ENCODE measurements around the gene TMCO4. TPM values are rescaled to one million over a fixed set of nuclear protein-coding genes. Genes with fewer than 3 reads are reported as not detected.

The TMCO4 gene
- total RNA-seq, 1 experiment from 2014 or later: 19.7 TPM

GRCh38 chr1:19703280-19703679 lies 96.4 kb downstream of the TMCO4 start:
- BruUV-seq (replicated peaks): no TSS peak
- H3K9ac ChIP-seq (ENCODE audit: low read length): no peak overlapping the region
- H3K4me2 ChIP-seq (ENCODE audit: low read length): no peak overlapping the region
- intact Hi-C loops (cut with micrococcal nuclease): no loop called here
- DNase-seq (no peak), ATAC-seq (no peak)
- no peak overlapping the region for H2AFZ ChIP-seq (ENCODE audit: low read length)
- no peak for TF ChIP-seq EZH2phosphoT487 (IDR thresholded peaks at IDR 0.05; ENCODE audit: borderline replicate concordance, low read length)
- TF ChIP-seq EZH2 (IDR thresholded peaks at IDR 0.05; ENCODE audit: low read length, unreplicated experiment): no peak
- TF ChIP-seq, protein P1, sequence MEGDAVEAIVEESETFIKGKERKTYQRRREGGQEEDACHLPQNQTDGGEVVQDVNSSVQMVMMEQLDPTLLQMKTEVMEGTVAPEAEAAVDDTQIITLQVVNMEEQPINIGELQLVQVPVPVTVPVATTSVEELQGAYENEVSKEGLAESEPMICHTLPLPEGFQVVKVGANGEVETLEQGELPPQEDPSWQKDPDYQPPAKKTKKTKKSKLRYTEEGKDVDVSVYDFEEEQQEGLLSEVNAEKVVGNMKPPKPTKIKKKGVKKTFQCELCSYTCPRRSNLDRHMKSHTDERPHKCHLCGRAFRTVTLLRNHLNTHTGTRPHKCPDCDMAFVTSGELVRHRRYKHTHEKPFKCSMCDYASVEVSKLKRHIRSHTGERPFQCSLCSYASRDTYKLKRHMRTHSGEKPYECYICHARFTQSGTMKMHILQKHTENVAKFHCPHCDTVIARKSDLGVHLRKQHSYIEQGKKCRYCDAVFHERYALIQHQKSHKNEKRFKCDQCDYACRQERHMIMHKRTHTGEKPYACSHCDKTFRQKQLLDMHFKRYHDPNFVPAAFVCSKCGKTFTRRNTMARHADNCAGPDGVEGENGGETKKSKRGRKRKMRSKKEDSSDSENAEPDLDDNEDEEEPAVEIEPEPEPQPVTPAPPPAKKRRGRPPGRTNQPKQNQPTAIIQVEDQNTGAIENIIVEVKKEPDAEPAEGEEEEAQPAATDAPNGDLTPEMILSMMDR (conservative IDR thresholded peaks at IDR 0.05; ENCODE audit: low read depth, low read length): no peak
- H3K9me3 ChIP-seq (ENCODE audit: low read length): no peaks in the 10 kb centered on the region
- no peaks in the 10 kb centered on the region for H3K36me3 ChIP-seq (ENCODE audit: low read depth, low read length)
- no peaks in the 10 kb centered on the region for H4K20me1 ChIP-seq (ENCODE audit: low read length)
- no peaks in the 10 kb centered on the region for H3K4me1 ChIP-seq (ENCODE audit: insufficient read depth, low read length)
- H3F3A ChIP-seq (ENCODE audit: low read length, unreplicated experiment): no peaks in the 10 kb centered on the region
- H3K9me2 ChIP-seq (replicated peaks; ENCODE audit: low read length): no peaks in the 10 kb centered on the region
- H3K27me3 ChIP-seq (ENCODE audit: low read length): no peaks in the 10 kb centered on the region
- ChIA-PET POLR2A (ENCODE audit: unreplicated experiment) (no interaction called here), CTCF (interaction anchor here (0.6 to 0.7 kb wide), 2 partner anchors 12 to 41 kb away, joined by 3 to 5 read pairs; no protein-coding TSS in a partner anchor)
- H3K79me2 ChIP-seq (ENCODE audit: low read length): no peaks in the 10 kb centered on the region
- H3K27ac ChIP-seq (ENCODE audit: low read length): no peak overlapping the region
- H3K4me3 ChIP-seq (ENCODE audit: low read length): no peak overlapping the region

- H3K4me3 ChIP-seq (ENCODE audit: low read length): no peak overlapping the region
- no peaks in the 10 kb centered on the region for H3K27me3 ChIP-seq (ENCODE audit: low read length)
- H3K9ac ChIP-seq (ENCODE audit: low read length): no peak overlapping the region
- ATAC-seq (no peak), DNase-seq (no peak)
- no peaks in the 10 kb centered on the region for H3K4me1 ChIP-seq (ENCODE audit: insufficient read depth, low read length)
- H2AFZ ChIP-seq (ENCODE audit: low read length): no peak overlapping the region
- no peaks in the 10 kb centered on the region for H3K79me2 ChIP-seq (ENCODE audit: low read length)
- intact Hi-C loops (cut with micrococcal nuclease): no loop called here
- no peak for TF ChIP-seq EZH2phosphoT487 (IDR thresholded peaks at IDR 0.05; ENCODE audit: borderline replicate concordance, low read length)
- TF ChIP-seq, protein P1 (conservative IDR thresholded peaks at IDR 0.05; ENCODE audit: low read depth, low read length): no peak
- TF ChIP-seq EZH2 (IDR thresholded peaks at IDR 0.05; ENCODE audit: low read length, unreplicated experiment): no peak
- no peaks in the 10 kb centered on the region for H3K36me3 ChIP-seq (ENCODE audit: low read depth, low read length)
- H4K20me1 ChIP-seq (ENCODE audit: low read length): no peaks in the 10 kb centered on the region
- no peaks in the 10 kb centered on the region for H3F3A ChIP-seq (ENCODE audit: low read length, unreplicated experiment)
- BruUV-seq (replicated peaks): no TSS peak
- no peaks in the 10 kb centered on the region for H3K9me3 ChIP-seq (ENCODE audit: low read length)
- H3K4me2 ChIP-seq (ENCODE audit: low read length): no peak overlapping the region
- POLR2A ChIA-PET (ENCODE audit: unreplicated experiment): no interaction called here
- H3K27ac ChIP-seq (ENCODE audit: low read length): no peak overlapping the region
- CTCF ChIA-PET: no interaction called here
- no peaks in the 10 kb centered on the region for H3K9me2 ChIP-seq (replicated peaks; ENCODE audit: low read length)
These were observed 99.5 kb downstream of the TMCO4 start for GRCh38 chr1:19700079-19700777.

- Histone ChIP-seq H3K4me1 (ENCODE audit: insufficient read depth, low read length) (no peaks in the 10 kb centered on the region), H3K9ac (ENCODE audit: low read length) (no peak overlapping the region), H3F3A (ENCODE audit: low read length, unreplicated experiment) (no peaks in the 10 kb centered on the region), H3K4me3 (ENCODE audit: low read length) (no peak overlapping the region), H2AFZ (ENCODE audit: low read length) (no peak overlapping the region), H3K9me3 (ENCODE audit: low read length) (no peaks in the 10 kb centered on the region), H3K27me3 (ENCODE audit: low read length) (no peaks in the 10 kb centered on the region), H3K36me3 (ENCODE audit: low read depth, low read length) (no peaks in the 10 kb centered on the region), H3K9me2 (replicated peaks; ENCODE audit: low read length) (no peaks in the 10 kb centered on the region), H3K79me2 (ENCODE audit: low read length) (no peaks in the 10 kb centered on the region), H4K20me1 (ENCODE audit: low read length) (no peaks in the 10 kb centered on the region), H3K4me2 (ENCODE audit: low read length) (no peak overlapping the region), H3K27ac (ENCODE audit: low read length) (no peak overlapping the region)
- TF ChIP-seq EZH2 (IDR thresholded peaks at IDR 0.05; ENCODE audit: low read length, unreplicated experiment) (no peak), EZH2phosphoT487 (IDR thresholded peaks at IDR 0.05; ENCODE audit: borderline replicate concordance, low read length) (no peak)
- TF ChIP-seq, protein P1 (conservative IDR thresholded peaks at IDR 0.05; ENCODE audit: low read depth, low read length): no peak
- intact Hi-C loops (cut with micrococcal nuclease): no loop called here
- POLR2A ChIA-PET (ENCODE audit: unreplicated experiment): no interaction called here
- CTCF ChIA-PET: no interaction called here
- DNase-seq: no peak
- BruUV-seq (replicated peaks): no TSS peak
- ATAC-seq: no peak
These were observed 101.5 kb downstream of the TMCO4 start for GRCh38 chr1:19698181-19698580.
